ENCODE data around the gene CNMD. TPM values are rescaled to one million over a fixed set of nuclear protein-coding genes. Genes with fewer than 3 reads are reported as not detected.
"Not testable (repeated sequence)": the region's sequence is repeated elsewhere in the genome, so short reads cannot be mapped to it uniquely, and the experiment has no call there.

The CNMD gene
- total RNA-seq, 1 donor from 2014 or later = not detected

GRCh38 chr13:52725302-52725701 is 14.3 kb downstream of the CNMD start:
- no peak overlapping the region for H3K27ac Mint-ChIP-seq (ENCODE audit: unreplicated experiment)
- no peak for TF ChIP-seq CTCF (IDR thresholded peaks at IDR 0.05)

GRCh38 chr13:52723181-52723580 is 16.4 kb downstream of the CNMD start:
- Mint-ChIP-seq H3K36me3 (ENCODE audit: unreplicated experiment) (no peaks in the 10 kb centered on the region), H3K4me1 (ENCODE audit: unreplicated experiment) (no peaks in the 10 kb centered on the region), H3K27me3 (ENCODE audit: unreplicated experiment) (peaks cover 4% of the 10 kb centered on the region), H3K4me3 (ENCODE audit: unreplicated experiment) (no peak overlapping the region), H3K27ac (ENCODE audit: unreplicated experiment) (no peak overlapping the region), H3K9me3 (ENCODE audit: unreplicated experiment) (peaks cover 5% of the 10 kb centered on the region)
- TF ChIP-seq CTCF (IDR thresholded peaks at IDR 0.05) = no peak
- DNase-seq (ENCODE audit: extremely low spot score, unreplicated experiment) = no peak

More at GRCh38 chr13:52725302-52725701, 14.3 kb downstream of the CNMD start:
- Mint-ChIP-seq H3K4me3 (ENCODE audit: unreplicated experiment) (no peak overlapping the region), H3K4me1 (ENCODE audit: unreplicated experiment) (no peaks in the 10 kb centered on the region), H3K27me3 (ENCODE audit: unreplicated experiment) (no peaks in the 10 kb centered on the region), H3K36me3 (ENCODE audit: unreplicated experiment) (no peaks in the 10 kb centered on the region), H3K9me3 (ENCODE audit: unreplicated experiment) (no peaks in the 10 kb centered on the region)
- no peak for DNase-seq (ENCODE audit: extremely low spot score, unreplicated experiment)

GRCh38 chr13:52721356-52721755 is 18.3 kb downstream of the CNMD start:
- not testable (repeated sequence) for DNase-seq (ENCODE audit: extremely low spot score, unreplicated experiment); H3K27me3 Mint-ChIP-seq (ENCODE audit: unreplicated experiment); H3K4me1 Mint-ChIP-seq (ENCODE audit: unreplicated experiment); H3K27ac Mint-ChIP-seq (ENCODE audit: unreplicated experiment); H3K4me3 Mint-ChIP-seq (ENCODE audit: unreplicated experiment); H3K36me3 Mint-ChIP-seq (ENCODE audit: unreplicated experiment)
- peaks cover 10% of the 10 kb centered on the region for H3K9me3 Mint-ChIP-seq (ENCODE audit: unreplicated experiment)

- H3K4me1 Mint-ChIP-seq (ENCODE audit: unreplicated experiment); H3K27ac Mint-ChIP-seq (ENCODE audit: unreplicated experiment); H3K36me3 Mint-ChIP-seq (ENCODE audit: unreplicated experiment); DNase-seq (ENCODE audit: extremely low spot score, unreplicated experiment); H3K27me3 Mint-ChIP-seq (ENCODE audit: unreplicated experiment); H3K4me3 Mint-ChIP-seq (ENCODE audit: unreplicated experiment): not testable (repeated sequence)
- H3K9me3 Mint-ChIP-seq (ENCODE audit: unreplicated experiment) = peaks cover 10% of the 10 kb centered on the region
Observed at GRCh38 chr13:52720904-52721303, 18.7 kb downstream of the CNMD start.

GRCh38 chr13:52713894-52714293 is 25.7 kb downstream of the CNMD start:
- TF ChIP-seq CTCF (IDR thresholded peaks at IDR 0.05) = no peak
- no peaks in the 10 kb centered on the region for H3K36me3 Mint-ChIP-seq (ENCODE audit: unreplicated experiment)
- H3K4me3 Mint-ChIP-seq (ENCODE audit: unreplicated experiment) = no peak overlapping the region
- H3K27ac Mint-ChIP-seq (ENCODE audit: unreplicated experiment) = no peak overlapping the region
- H3K9me3 Mint-ChIP-seq (ENCODE audit: unreplicated experiment) = peaks cover 10% of the 10 kb centered on the region
- no peak for DNase-seq (ENCODE audit: extremely low spot score, unreplicated experiment)
- H3K27me3 Mint-ChIP-seq (ENCODE audit: unreplicated experiment) = peaks cover 5% of the 10 kb centered on the region
- H3K4me1 Mint-ChIP-seq (ENCODE audit: unreplicated experiment) = no peaks in the 10 kb centered on the region

- Mint-ChIP-seq H3K27ac (ENCODE audit: unreplicated experiment) (no peak overlapping the region), H3K4me3 (ENCODE audit: unreplicated experiment) (no peak overlapping the region), H3K36me3 (ENCODE audit: unreplicated experiment) (no peaks in the 10 kb centered on the region), H3K27me3 (ENCODE audit: unreplicated experiment) (peaks cover 4% of the 10 kb centered on the region), H3K4me1 (ENCODE audit: unreplicated experiment) (no peaks in the 10 kb centered on the region), H3K9me3 (ENCODE audit: unreplicated experiment) (no peaks in the 10 kb centered on the region)
- DNase-seq (ENCODE audit: extremely low spot score, unreplicated experiment) = no peak
- no peak for TF ChIP-seq CTCF (IDR thresholded peaks at IDR 0.05)
Observed at GRCh38 chr13:52712385-52712784, 27.2 kb downstream of the CNMD start.

Data from osteocyte (in vitro differentiated cells).